H1 (cell line): ENCODE results near the gene TUBGCP3. TPM values are rescaled to one million over a fixed set of nuclear protein-coding genes. Genes with fewer than 3 reads are reported as not detected.
A peak's percentile ranks its signal among the peaks of the same experiment; 100 is the strongest.

Source experiments
- CTCF ChIA-PET: fragments of 300-600 bp; sonication (Branson Sonifier 250); formaldehyde crosslinking; loops from one replicate; lab custom pipeline; 2021; ENCODE audit not compliant: partially characterized antibody; lab: Charles Lee
- POLR2A ChIA-PET: fragments of 300-600 bp; sonication (Branson Sonifier 250); formaldehyde crosslinking; loops from one replicate; lab custom pipeline; 2021; ENCODE audit warnings: inconsistent platforms; ENCODE audit not compliant: partially characterized antibody; lab: Charles Lee
- DNase-seq, 2 experiments: peaks; one replicate each; pipeline versions ENCODE4 v3.0.0 to v3.0.0-alpha.2; 2010 to 2022; ENCODE audit warnings: low spot score in 2 of 2, low read depth in 1 of 2, mixed read lengths in 1 of 2
- FAIRE-seq: peaks from 2 replicates; lab custom pipeline; 2011; peaks lifted over from hg19 to GRCh38; lab: Jason Lieb, UNC
- H2AFZ ChIP-seq: 2 replicates; pipeline ENCODE4 v1.8.1; 2012; ENCODE audit warnings: low read length, inconsistent platforms
- H2AK5ac ChIP-seq: 2 replicates; pipeline ENCODE4 v1.6.1; 2013; ENCODE audit warnings: low read depth, low read length
- H2BK120ac ChIP-seq: replicated peaks from 2 replicates; pipeline ENCODE3; 2013; ENCODE audit warnings: low read depth, low read length, inconsistent platforms
- H2BK12ac ChIP-seq: 2 replicates; pipeline ENCODE4 v1.6.1; 2013; ENCODE audit warnings: low read depth, low read length
- H2BK15ac ChIP-seq: 2 replicates; pipeline ENCODE4 v1.6.1; 2013; ENCODE audit warnings: low read length
- H2BK20ac ChIP-seq: 2 replicates; pipeline ENCODE4 v1.6.1; 2013; ENCODE audit warnings: low read length
- H2BK5ac ChIP-seq: 2 replicates; pipeline ENCODE4 v1.6.1; 2013; ENCODE audit warnings: low read depth, low read length
- H3K14ac ChIP-seq: 2 replicates; pipeline ENCODE4 v1.6.1; 2013; ENCODE audit warnings: inconsistent platforms; ENCODE audit not compliant: insufficient read length
- H3K18ac ChIP-seq: 2 replicates; pipeline ENCODE4 v1.6.1; 2013; ENCODE audit warnings: low read length; ENCODE audit errors: extremely low read depth
- H3K23ac ChIP-seq: 2 replicates; pipeline ENCODE4 v1.6.1; 2013; ENCODE audit warnings: inconsistent platforms; ENCODE audit not compliant: insufficient read length
- H3K23me2 ChIP-seq: 2 replicates; pipeline ENCODE4 v1.6.1; 2013; ENCODE audit warnings: low read depth, low read length
- H3K27ac ChIP-seq: 2 replicates; pipeline ENCODE4 v1.6.1; 2011; ENCODE audit warnings: low read depth, low read length, inconsistent platforms
- H3K27me3 ChIP-seq, 4 experiments: replicated peaks in 1 of 4; 1 replicate in 1 of 4; 2 replicates in 3 of 4; pipeline versions ENCODE4 v1.6.1 to v1.8.1; 2011 to 2013; ENCODE audit warnings: low read length in 3 of 4, mild to moderate bottlenecking in 3 of 4, inconsistent platforms in 2 of 4, mixed read lengths in 2 of 4, moderate library complexity in 1 of 4; ENCODE audit not compliant: control insufficient read depth in 3 of 4, insufficient read depth in 3 of 4; ENCODE audit errors: extremely low read depth in 1 of 4
- H3K36me3 ChIP-seq, 4 experiments: 2 replicates each; pipeline versions ENCODE4 v1.6.1 to v1.8.1; 2011 to 2013; ENCODE audit warnings: mild to moderate bottlenecking in 4 of 4, low read length in 3 of 4, moderate library complexity in 2 of 4, control low read depth in 1 of 4, inconsistent platforms in 1 of 4; ENCODE audit not compliant: insufficient read depth in 4 of 4, control insufficient read depth in 2 of 4
- H3K4ac ChIP-seq: replicated peaks from 2 replicates; pipeline ENCODE3; 2013; ENCODE audit warnings: low read length, low read depth, mixed read lengths, inconsistent platforms; ENCODE audit not compliant: insufficient read length
- H3K4me1 ChIP-seq, 4 experiments: replicated peaks in 1 of 4; 1 replicate in 1 of 4; 2 replicates in 3 of 4; pipeline versions ENCODE4 v1.6.1 to v1.8.1; 2011 to 2013; ENCODE audit warnings: low read length in 3 of 4, inconsistent platforms in 2 of 4, mixed read lengths in 1 of 4; ENCODE audit not compliant: insufficient read depth in 4 of 4, control insufficient read depth in 3 of 4
- H3K4me2 ChIP-seq, 2 experiments: 2 replicates each; pipeline versions ENCODE4 v1.6.1 to v1.8.1; 2011 to 2013; ENCODE audit warnings: low read depth in 2 of 2, low read length in 2 of 2, control low read depth in 1 of 2, inconsistent platforms in 1 of 2, mild to moderate bottlenecking in 1 of 2; ENCODE audit not compliant: insufficient read depth in 1 of 2
- H3K4me3 ChIP-seq, 4 experiments: fragments of 200-600, 300-600 bp in 1 of 4; sonication (generic), shearing (Covaris generic), sonication (Bioruptor Twin) in 1 of 4; 2 replicates each; pipeline versions ENCODE4 v1.5.1 to v1.8.1; 2011 to 2016; ENCODE audit warnings: low read length in 4 of 4, low read depth in 3 of 4, control low read depth in 2 of 4, inconsistent platforms in 2 of 4, mild to moderate bottlenecking in 2 of 4, mixed read lengths in 1 of 4, moderate library complexity in 1 of 4; ENCODE audit not compliant: insufficient read depth in 2 of 4; ENCODE audit errors: extremely low read depth in 1 of 4
- H3K56ac ChIP-seq: replicated peaks from 2 replicates; pipeline ENCODE3; 2013; ENCODE audit warnings: low read depth, mild to moderate bottlenecking, mixed read lengths, low read length, inconsistent platforms; ENCODE audit not compliant: insufficient read length
- H3K79me1 ChIP-seq: 2 replicates; pipeline ENCODE4 v1.6.1; 2013; ENCODE audit warnings: low read depth, low read length, control low read depth
- H3K79me2 ChIP-seq, 2 experiments: 2 replicates each; pipeline versions ENCODE4 v1.6.1 to v1.8.1; 2012 to 2013; ENCODE audit warnings: low read length in 2 of 2, mild to moderate bottlenecking in 2 of 2, inconsistent platforms in 1 of 2; ENCODE audit not compliant: insufficient read depth in 2 of 2, control insufficient read depth in 1 of 2
- H3K9ac ChIP-seq, 4 experiments: replicated peaks in 1 of 4; 1 replicate in 1 of 4; 2 replicates in 3 of 4; pipeline versions ENCODE4 v1.6.1 to v1.8.1; 2011 to 2013; ENCODE audit warnings: low read depth in 3 of 4, low read length in 3 of 4, control low read depth in 2 of 4, mild to moderate bottlenecking in 2 of 4, moderate library complexity in 2 of 4, inconsistent platforms in 1 of 4; ENCODE audit errors: extremely low read depth in 1 of 4
- H3K9me3 ChIP-seq, 2 experiments: 2 replicates each; pipeline versions ENCODE4 v1.6.1 to v1.8.1; 2012 to 2013; ENCODE audit warnings: mild to moderate bottlenecking in 2 of 2, moderate library complexity in 2 of 2, control low read depth in 1 of 2, inconsistent platforms in 1 of 2, low read depth in 1 of 2, low read length in 1 of 2, mixed read lengths in 1 of 2; ENCODE audit not compliant: insufficient read depth in 2 of 2
- H4K20me1 ChIP-seq, 2 experiments: replicated peaks in 1 of 2; 2 replicates each; pipeline versions ENCODE3 to v1.8.1; 2011 to 2013; ENCODE audit warnings: inconsistent platforms in 2 of 2, low read length in 2 of 2, mild to moderate bottlenecking in 1 of 2; ENCODE audit not compliant: insufficient read depth in 2 of 2, control insufficient read depth in 1 of 2
- H4K5ac ChIP-seq: 2 replicates; pipeline ENCODE4 v1.6.1; 2013; ENCODE audit warnings: low read length, low read depth, mixed read lengths, inconsistent platforms; ENCODE audit not compliant: insufficient read length
- H4K8ac ChIP-seq: 2 replicates; pipeline ENCODE4 v1.8.0; 2013; ENCODE audit warnings: mild to moderate bottlenecking, moderate library complexity, low read length, inconsistent platforms; ENCODE audit not compliant: insufficient read depth; ENCODE audit errors: extremely low read depth
- H4K91ac ChIP-seq: replicated peaks from 2 replicates; pipeline ENCODE3; 2013; ENCODE audit warnings: low read length, mixed read lengths, inconsistent platforms; ENCODE audit not compliant: insufficient read length
- CBX5 ChIP-seq: fragments of 300-800, 300-1000 bp; sonication (generic); IDR thresholded peaks from 2 replicates; pipeline ENCODE4 v1.7.1; 2016; ENCODE audit warnings: antibody characterized with exemption, low read length, low read depth
- CEBPB ChIP-seq: IDR thresholded peaks from 2 replicates; pipeline ENCODE4 v1.6.1; 2012; ENCODE audit warnings: low read depth, low read length
- CTBP2 ChIP-seq: IDR thresholded peaks from 2 replicates; pipeline ENCODE4 v1.7.0; 2011; ENCODE audit warnings: borderline replicate concordance, mild to moderate bottlenecking, moderate library complexity, mixed read lengths, low read length; ENCODE audit not compliant: insufficient read depth, insufficient read length
- EP300 ChIP-seq, 2 experiments: IDR thresholded peaks; 1 replicate in 1 of 2; 2 replicates in 1 of 2; pipeline ENCODE4 v1.6.1; 2011 to 2012; ENCODE audit warnings: low read depth in 2 of 2, low read length in 2 of 2, mild to moderate bottlenecking in 2 of 2, borderline replicate concordance in 1 of 2, inconsistent platforms in 1 of 2, moderate library complexity in 1 of 2
- EZH2 ChIP-seq: fragments of 200-600 bp; sonication (generic); IDR thresholded peaks from 2 replicates; pipeline ENCODE4 v1.7.1; 2012; ENCODE audit warnings: low read depth, mild to moderate bottlenecking, moderate library complexity, low read length, inconsistent platforms; ENCODE audit not compliant: severe bottlenecking
- HDAC6 ChIP-seq: IDR thresholded peaks from one replicate; pipeline ENCODE4 v1.7.1; 2012; ENCODE audit warnings: low read depth, mild to moderate bottlenecking, inconsistent platforms, low read length, moderate library complexity
- NANOG ChIP-seq: IDR thresholded peaks from 2 replicates; pipeline ENCODE4 v1.6.1; 2011; ENCODE audit warnings: low read length, low read depth, mild to moderate bottlenecking, inconsistent platforms; ENCODE audit not compliant: insufficient read depth, poor library complexity, severe bottlenecking
- POLR2AphosphoS5 ChIP-seq: IDR thresholded peaks from 2 replicates; pipeline ENCODE4 v1.6.1; 2011; ENCODE audit warnings: low read depth, low read length
- POU5F1 ChIP-seq: IDR thresholded peaks from 2 replicates; pipeline ENCODE4 v1.6.1; 2011; ENCODE audit warnings: low read depth, mild to moderate bottlenecking, low read length, moderate library complexity
- RAD21 ChIP-seq, 2 experiments: IDR thresholded peaks in 1 of 2; conservative IDR thresholded peaks in 1 of 2; 2 replicates each; pipeline ENCODE4 v1.6.1; 2011; ENCODE audit warnings: low read depth in 2 of 2, low read length in 2 of 2, improper control_type of control experiment in 1 of 2, inconsistent platforms in 1 of 2, mild to moderate bottlenecking in 1 of 2, moderate library complexity in 1 of 2
- RXRA ChIP-seq: IDR thresholded peaks from 2 replicates; pipeline ENCODE4 v1.6.1; 2011; ENCODE audit warnings: low read depth, mild to moderate bottlenecking, low read length, moderate library complexity; ENCODE audit not compliant: insufficient read depth
- SIN3A ChIP-seq, 2 experiments: IDR thresholded peaks in 1 of 2; conservative IDR thresholded peaks in 1 of 2; 2 replicates each; pipeline ENCODE4 v1.6.1; 2011 to 2012; ENCODE audit warnings: low read length in 2 of 2, improper control_type of control experiment in 1 of 2, low read depth in 1 of 2, mild to moderate bottlenecking in 1 of 2
- TBP ChIP-seq: IDR thresholded peaks from 2 replicates; pipeline ENCODE4 v1.6.1; 2011; ENCODE audit warnings: low read depth, low read length, improper control_type of control experiment
- YY1 ChIP-seq: IDR thresholded peaks from 2 replicates; pipeline ENCODE4 v1.6.1; 2011; ENCODE audit warnings: low read depth, mild to moderate bottlenecking, low read length
- WGBS, 2 experiments: shearing (Covaris generic) in 1 of 2; methylation state at CpG; one replicate each; pipeline versions ENCODE4 v1.1.6 to v1.1.7; 2013 to 2015; ENCODE audit warnings: low lambda C conversion rate in 2 of 2, mixed read lengths in 2 of 2, inconsistent platforms in 1 of 2, low coverage in 1 of 2, missing lambda C conversion rate in 1 of 2; ENCODE audit not compliant: insufficient replicate concordance in 2 of 2, insufficient coverage in 1 of 2, insufficient read length in 1 of 2; ENCODE audit errors: extremely low coverage in 1 of 2, missing lambda C conversion rate in 1 of 2; 5-methylcytosine and 5-hydroxymethylcytosine counted together
- polyA plus RNA-seq, 7 experiments: library from polyadenylated mRNA; depleted of rRNA in 3 of 7; stranded (reverse) in 5 of 7; unstranded in 2 of 7; fragments of >200 nt in 5 of 7; fragments of 200-250 nt in 2 of 7; gene quantifications; 1 replicate in 5 of 7; 2 replicates in 1 of 7; 4 replicates in 1 of 7; pipeline versions ENCODE4 v1.2.1 to v1.2.3, GENCODE V29; 2011 to 2013; ENCODE audit warnings: missing spikeins in 2 of 7, mixed read lengths in 2 of 7
- total RNA-seq: library from RNA; stranded (reverse); fragmentation: NEBNext Ultra II Directional; extraction: Animal tissue kit (Norgen Biotek cat#: 25700); gene quantifications from 2 replicates; pipeline ENCODE4 v1.2.1, GENCODE V29; 2021

Gene TUBGCP3
- total and polyA plus RNA-seq, 2 of the 8 experiments (the other 6 are each of a cell fraction or from before 2014, with no cell fraction given) = 27.0 to 31.7 TPM

DNA sequence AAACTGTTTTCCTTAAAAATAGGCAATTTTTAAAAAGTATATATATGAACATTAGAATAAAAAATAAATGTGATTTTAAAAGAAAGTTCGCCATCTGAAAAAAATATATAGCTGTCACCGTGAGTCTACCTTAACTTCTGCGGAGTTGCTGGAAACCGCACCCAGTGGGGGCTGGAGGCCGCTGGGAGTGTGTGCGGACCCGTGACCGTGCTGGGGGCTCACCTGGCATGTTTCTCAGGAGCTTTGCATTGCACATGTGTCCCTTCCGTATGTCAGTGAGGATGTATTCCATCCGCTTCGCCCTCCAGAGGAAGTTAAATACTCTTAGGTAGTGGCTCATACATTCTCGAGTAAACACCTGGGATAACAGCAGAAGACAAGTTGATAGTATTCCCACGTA is 71.7 kb downstream of the TUBGCP3 start:
- H3K27ac ChIP-seq = no peak overlapping the region
- H3K4ac ChIP-seq = no peak overlapping the region
- no peak overlapping the region for H2BK120ac ChIP-seq
- no peak overlapping the region for H3K56ac ChIP-seq
- H2BK12ac ChIP-seq = no peak overlapping the region
- no peak overlapping the region for H2BK15ac ChIP-seq
- no peak overlapping the region for H2BK20ac ChIP-seq
- H3K14ac ChIP-seq = no peak overlapping the region
- ChIA-PET CTCF (no interaction called here), POLR2A (interaction anchor here (1.0 kb wide), 1 partner anchor 12 kb away, joined by 3 read pairs; no protein-coding TSS in a partner anchor)
- H3K23ac ChIP-seq = no peak overlapping the region
- H2AFZ ChIP-seq = no peak overlapping the region
- H3K23me2 ChIP-seq = no peaks in the 10 kb centered on the region
- FAIRE-seq (no peak), DNase-seq (peak in 1 of 2 experiments; percentile 20)
- H2BK5ac ChIP-seq = no peak overlapping the region
- no peak overlapping the region for H3K9ac ChIP-seq
- no peak overlapping the region for H3K18ac ChIP-seq
- H3K79me1 ChIP-seq = no peaks in the 10 kb centered on the region
- H3K27me3 ChIP-seq = no peaks in the 10 kb centered on the region
- no peaks in the 10 kb centered on the region for H3K79me2 ChIP-seq
- H3K4me1 ChIP-seq = no peaks in the 10 kb centered on the region
- no peak overlapping the region for H4K8ac ChIP-seq
- peaks cover 2 to 22% (median 11%) of the 10 kb centered on the region in 4 experiments; a peak in 4 of 8 replicates for H3K36me3 ChIP-seq
- H4K20me1 ChIP-seq = peaks cover 0 to 3% of the 10 kb centered on the region in 2 experiments
- WGBS, 2 experiments = 89% methylated on average over 13 of the region's 13 CpGs; no CpG with 5 or more reads in 1 of the 2 experiments
- H3K9me3 ChIP-seq = no peaks in the 10 kb centered on the region
- no peak overlapping the region for H3K4me3 ChIP-seq
- H3K4me2 ChIP-seq = no peak overlapping the region
- no peak overlapping the region for H4K5ac ChIP-seq
- H4K91ac ChIP-seq = no peak overlapping the region
- H2AK5ac ChIP-seq = no peak overlapping the region
- TF ChIP-seq SIN3A (conservative IDR thresholded peaks at IDR 0.05 in 1 of 2, IDR thresholded peaks at IDR 0.05 in 1 of 2; ENCODE audit: low read depth in 1 of 2, low read length in 2 of 2) (no peak), CTBP2 (no peak), CBX5 (no peak), EZH2 (no peak), RXRA (no peak), CEBPB (no peak), POU5F1 (no peak), POLR2AphosphoS5 (no peak), NANOG (no peak), RAD21 (IDR thresholded peaks at IDR 0.05 in 1 of 2, conservative IDR thresholded peaks at IDR 0.05 in 1 of 2; ENCODE audit: low read depth in 2 of 2, low read length in 2 of 2) (no peak), HDAC6 (no peak), EP300 (IDR thresholded peaks at IDR 0.05; ENCODE audit: borderline replicate concordance in 1 of 2, low read depth in 2 of 2, low read length in 2 of 2) (no peak), YY1 (no peak), TBP (no peak)
